Type B pancreatic cell (in vitro differentiated cells): Measurements from ENCODE around the gene PIK3AP1. TPM values are rescaled to one million over a fixed set of nuclear protein-coding genes. Genes with fewer than 3 reads are reported as not detected.

ENCODE experiments used
- DNase-seq: peaks from one replicate; pipeline ENCODE4 v3.0.0; 2021; ENCODE audit warnings: mixed read lengths; ENCODE audit not compliant: unreplicated experiment; ENCODE audit errors: extremely low spot score
- H3K27ac Mint-ChIP-seq: 2 replicates; pipeline ENCODE4 v1.8.0; 2021; ENCODE audit warnings: mild to moderate bottlenecking, mixed read lengths
- H3K27me3 Mint-ChIP-seq: 2 replicates; pipeline ENCODE4 v1.8.0; 2021; ENCODE audit warnings: mixed read lengths
- H3K36me3 Mint-ChIP-seq: 2 replicates; pipeline ENCODE4 v1.8.0; 2021; ENCODE audit warnings: mixed read lengths
- H3K4me1 Mint-ChIP-seq: one replicate; pipeline ENCODE4 v1.8.0; 2021; ENCODE audit warnings: mixed read lengths; ENCODE audit not compliant: unreplicated experiment
- H3K4me3 Mint-ChIP-seq: 2 replicates; pipeline ENCODE4 v1.8.0; 2021; ENCODE audit warnings: mild to moderate bottlenecking, mixed read lengths
- H3K9me3 Mint-ChIP-seq: 2 replicates; pipeline ENCODE4 v1.8.0; 2021; ENCODE audit warnings: mixed read lengths
- total RNA-seq: library from RNA; stranded (reverse); gene quantifications from 2 replicates; pipeline ENCODE4 v1.2.1, GENCODE V29; 2021; ENCODE audit warnings: low replicate concordance
- TF ChIP-seq, protein P1 (sequence below): fragments of 200-600 bp; sonication (generic); conservative IDR thresholded peaks from 2 replicates; pipeline ENCODE4 v1.5.0; 2021; ENCODE audit warnings: antibody characterized with exemption, mild to moderate bottlenecking

The PIK3AP1 gene
- total RNA-seq, 1 donor from 2014 or later, result 3.5 TPM

DNA sequence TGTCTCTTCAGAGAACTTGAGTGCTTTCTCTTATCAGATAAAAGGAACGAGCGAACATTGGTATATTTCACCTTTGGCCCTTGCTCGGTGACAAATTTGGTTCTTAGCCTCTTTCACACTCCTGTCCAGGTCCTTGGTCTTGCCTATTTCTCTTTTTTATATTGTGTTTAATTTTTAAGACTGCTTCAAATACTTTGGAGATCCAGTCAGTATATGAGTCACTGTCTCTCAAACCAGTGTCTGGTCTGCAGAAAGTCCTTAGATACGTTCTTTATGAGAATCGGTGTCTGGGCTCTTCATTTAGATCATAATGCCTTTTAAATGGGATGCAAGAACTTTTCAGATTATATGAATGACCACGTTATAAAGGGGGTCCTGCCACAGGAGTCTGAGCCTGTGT, 55.0 kb downstream of the PIK3AP1 start:
- no peak overlapping the region for H3K27ac Mint-ChIP-seq
- no peaks in the 10 kb centered on the region for H3K9me3 Mint-ChIP-seq
- peaks cover 1% of the 10 kb centered on the region for H3K4me1 Mint-ChIP-seq
- TF ChIP-seq, protein P1, sequence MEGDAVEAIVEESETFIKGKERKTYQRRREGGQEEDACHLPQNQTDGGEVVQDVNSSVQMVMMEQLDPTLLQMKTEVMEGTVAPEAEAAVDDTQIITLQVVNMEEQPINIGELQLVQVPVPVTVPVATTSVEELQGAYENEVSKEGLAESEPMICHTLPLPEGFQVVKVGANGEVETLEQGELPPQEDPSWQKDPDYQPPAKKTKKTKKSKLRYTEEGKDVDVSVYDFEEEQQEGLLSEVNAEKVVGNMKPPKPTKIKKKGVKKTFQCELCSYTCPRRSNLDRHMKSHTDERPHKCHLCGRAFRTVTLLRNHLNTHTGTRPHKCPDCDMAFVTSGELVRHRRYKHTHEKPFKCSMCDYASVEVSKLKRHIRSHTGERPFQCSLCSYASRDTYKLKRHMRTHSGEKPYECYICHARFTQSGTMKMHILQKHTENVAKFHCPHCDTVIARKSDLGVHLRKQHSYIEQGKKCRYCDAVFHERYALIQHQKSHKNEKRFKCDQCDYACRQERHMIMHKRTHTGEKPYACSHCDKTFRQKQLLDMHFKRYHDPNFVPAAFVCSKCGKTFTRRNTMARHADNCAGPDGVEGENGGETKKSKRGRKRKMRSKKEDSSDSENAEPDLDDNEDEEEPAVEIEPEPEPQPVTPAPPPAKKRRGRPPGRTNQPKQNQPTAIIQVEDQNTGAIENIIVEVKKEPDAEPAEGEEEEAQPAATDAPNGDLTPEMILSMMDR, result no peak
- H3K27me3 Mint-ChIP-seq, result no peaks in the 10 kb centered on the region
- H3K36me3 Mint-ChIP-seq, result no peaks in the 10 kb centered on the region
- DNase-seq, result no peak
- H3K4me3 Mint-ChIP-seq, result no peak overlapping the region

GRCh38 chr10:96664563-96664962, 55.8 kb downstream of the PIK3AP1 start:
- Mint-ChIP-seq H3K27ac (no peak overlapping the region), H3K9me3 (no peaks in the 10 kb centered on the region), H3K4me3 (no peak overlapping the region), H3K36me3 (no peaks in the 10 kb centered on the region), H3K27me3 (no peaks in the 10 kb centered on the region), H3K4me1 (no peaks in the 10 kb centered on the region)
- DNase-seq, result no peak
- TF ChIP-seq, protein P1, result no peak

- TF ChIP-seq, protein P1, result no peak
- H3K4me3 Mint-ChIP-seq, result no peak overlapping the region
Observed at GRCh38 chr10:96663797-96664196, 56.5 kb downstream of the PIK3AP1 start.

GRCh38 chr10:96661632-96662031, 58.7 kb downstream of the PIK3AP1 start:
- H3K4me3 Mint-ChIP-seq, result no peak overlapping the region
- no peaks in the 10 kb centered on the region for H3K36me3 Mint-ChIP-seq
- H3K9me3 Mint-ChIP-seq, result no peaks in the 10 kb centered on the region
- TF ChIP-seq, protein P1, result no peak
- H3K4me1 Mint-ChIP-seq, result no peaks in the 10 kb centered on the region
- no peaks in the 10 kb centered on the region for H3K27me3 Mint-ChIP-seq
- DNase-seq, result no peak
- H3K27ac Mint-ChIP-seq, result no peak overlapping the region

More at GRCh38 chr10:96663797-96664196, 56.5 kb downstream of the PIK3AP1 start:
- H3K27ac Mint-ChIP-seq, result no peak overlapping the region
- H3K4me1 Mint-ChIP-seq, result no peaks in the 10 kb centered on the region
- no peaks in the 10 kb centered on the region for H3K27me3 Mint-ChIP-seq
- no peaks in the 10 kb centered on the region for H3K36me3 Mint-ChIP-seq
- no peak for DNase-seq
- no peaks in the 10 kb centered on the region for H3K9me3 Mint-ChIP-seq

DNA sequence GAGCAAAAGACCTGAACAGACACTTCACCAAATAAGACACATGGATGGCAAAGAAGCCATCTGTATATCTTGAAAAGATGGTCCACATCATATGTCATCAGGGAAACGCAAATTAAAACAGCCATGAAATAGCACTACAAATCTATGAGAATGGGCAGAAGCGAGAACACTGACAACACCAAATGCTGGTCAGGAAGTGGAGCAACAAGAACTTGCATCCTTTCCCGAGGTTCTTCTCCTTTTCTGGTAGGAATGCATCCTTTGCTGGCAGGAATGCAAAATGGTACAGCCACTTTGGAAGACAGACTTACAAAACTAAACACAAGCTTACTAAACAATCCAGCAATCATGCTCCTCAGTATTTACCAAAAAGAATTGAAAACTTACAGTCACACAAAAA, 60.0 kb downstream of the PIK3AP1 start:
- H3K27me3 Mint-ChIP-seq, result no peaks in the 10 kb centered on the region
- no peaks in the 10 kb centered on the region for H3K4me1 Mint-ChIP-seq
- peaks cover 8% of the 10 kb centered on the region for H3K9me3 Mint-ChIP-seq
- no peak for DNase-seq
- H3K36me3 Mint-ChIP-seq, result no peaks in the 10 kb centered on the region
- no peak overlapping the region for H3K4me3 Mint-ChIP-seq
- H3K27ac Mint-ChIP-seq, result no peak overlapping the region
- TF ChIP-seq, protein P1, result no peak

DNA sequence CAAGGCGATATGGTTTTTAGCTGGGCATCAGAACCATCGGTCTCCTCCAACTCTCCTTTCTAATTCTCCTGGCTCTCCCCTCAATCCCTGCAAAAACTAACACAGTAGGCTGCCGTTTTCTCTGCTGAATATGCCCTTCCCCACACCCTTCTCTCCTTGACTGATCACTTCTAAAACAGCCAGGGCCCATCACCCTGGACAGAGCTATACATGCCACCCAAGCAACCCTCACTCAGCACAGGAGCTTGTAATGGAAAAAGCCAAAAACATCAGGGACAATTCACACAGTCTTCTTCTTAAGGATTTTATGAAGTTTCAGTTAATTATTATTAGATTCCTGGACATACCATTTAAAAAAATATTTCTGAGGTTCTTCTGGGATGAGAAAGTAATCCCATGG, 61.5 kb downstream of the PIK3AP1 start:
- Mint-ChIP-seq H3K4me1 (no peaks in the 10 kb centered on the region), H3K27ac (no peak overlapping the region), H3K27me3 (no peaks in the 10 kb centered on the region), H3K4me3 (no peak overlapping the region), H3K36me3 (no peaks in the 10 kb centered on the region), H3K9me3 (peaks cover 8% of the 10 kb centered on the region)
- DNase-seq, result no peak
- TF ChIP-seq, protein P1, result no peak
